CD4-positive, alpha-beta T cell treated with Interleukin-10 for 1 hour (primary cell): ENCODE results near the gene QARS1.

Experiments
- DNase-seq: peaks from one replicate; pipeline ENCODE4 v3.0.0-alpha.2; 2020

The QARS1 gene

GRCh38 chr3:49104427-49105291 is at the start of gene QARS1:
Gene QARS1, minus strand, starts transcription at chr3:49104757. Its CDS starts 24 bp downstream, at chr3:49104733.
- peak; percentile 91 for DNase-seq

GRCh38 chr3:49153349-49153912 is 48.9 kb upstream of the QARS1 start:
- DNase-seq, result no peak

GRCh38 chr3:49151610-49152009 is 47.1 kb upstream of the QARS1 start:
- DNase-seq, result no peak

GRCh38 chr3:49148159-49148558 is 43.6 kb upstream of the QARS1 start:
- DNase-seq, result no peak

GRCh38 chr3:49140080-49140479 is 35.5 kb upstream of the QARS1 start:
- DNase-seq, result no peak

- no peak for DNase-seq
Measured at GRCh38 chr3:49135499-49135898, 30.9 kb upstream of the QARS1 start.

- DNase-seq, result no peak
Measured at GRCh38 chr3:49134471-49135265, 30.1 kb upstream of the QARS1 start.

- DNase-seq, result no peak
Measured at GRCh38 chr3:49133226-49133951, 28.8 kb upstream of the QARS1 start.

- DNase-seq, result no peak
Measured at GRCh38 chr3:49132437-49133225, 28.1 kb upstream of the QARS1 start, which contains the start of gene LAMB2. Gene LAMB2, minus strand, starts transcription at chr3:49133050. Its CDS starts 183 bp downstream, at chr3:49132867.

- DNase-seq, result no peak
Measured at GRCh38 chr3:49132073-49132436, 27.5 kb upstream of the QARS1 start.

GRCh38 chr3:49131576-49131975 is 27.0 kb upstream of the QARS1 start:
- no peak for DNase-seq

- DNase-seq, result no peak
Measured at GRCh38 chr3:49131040-49131439, 26.5 kb upstream of the QARS1 start.

GRCh38 chr3:49124991-49125670 is 20.6 kb upstream of the QARS1 start:
- no peak for DNase-seq

- DNase-seq, result no peak
Measured at GRCh38 chr3:49124203-49124602, 19.6 kb upstream of the QARS1 start.

GRCh38 chr3:49123687-49124086 is 19.1 kb upstream of the QARS1 start:
- DNase-seq, result no peak

- no peak for DNase-seq
Measured at GRCh38 chr3:49122886-49123545, 18.5 kb upstream of the QARS1 start.

- no peak for DNase-seq
Measured at GRCh38 chr3:49122451-49122850, 17.9 kb upstream of the QARS1 start.

- no peak for DNase-seq
Measured at GRCh38 chr3:49122022-49122421, 17.5 kb upstream of the QARS1 start.

- DNase-seq, result no peak
Measured at GRCh38 chr3:49121132-49121736, 16.7 kb upstream of the QARS1 start.

- peak; percentile 96 for DNase-seq
Measured at GRCh38 chr3:49120438-49121131, 16.0 kb upstream of the QARS1 start, which contains the start of gene USP19. Gene USP19, minus strand, starts transcription at chr3:49120823. Its CDS starts 1,678 bp downstream, at chr3:49119145.
